Body of pancreas (tissue), 4 donors: ENCODE data around the gene MCCC1.

Experiments used
- POLR2A ChIP-seq, 3 donors: fragments of 450-650 bp; IDR thresholded peaks; one replicate each; pipeline ENCODE4 v1.6.1; 2016; ENCODE audit warnings: antibody characterized with exemption in 3 of 3, mild to moderate bottlenecking in 2 of 3
- TF ChIP-seq, protein P1 (sequence below), 7 experiments: fragments of 450-650 bp in 4 of 7; fragments of 200-600 bp in 3 of 7; sonication (generic) in 3 of 7; IDR thresholded peaks; one replicate each; pipeline ENCODE4 v1.5.1; 2016 to 2019; ENCODE audit warnings: antibody characterized with exemption in 7 of 7

DNA sequence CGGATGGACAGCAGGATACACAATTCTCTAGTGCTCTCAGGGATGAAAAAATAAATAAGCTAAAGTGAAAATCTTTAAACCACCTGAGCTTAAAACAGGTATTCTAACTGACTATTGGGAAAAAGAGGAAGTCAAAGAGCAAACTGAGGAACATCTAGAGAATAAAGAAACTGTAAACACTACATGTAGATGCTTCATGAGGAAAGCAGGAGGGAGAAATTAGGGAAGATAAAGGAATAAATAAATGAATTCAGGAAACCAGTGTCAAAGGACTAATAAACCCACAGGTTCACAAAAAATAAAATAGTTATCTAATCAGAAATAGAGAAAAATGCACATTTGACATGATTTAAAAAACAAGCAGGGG, 525 bp upstream of the MCCC1 start:
- TF ChIP-seq, protein P1, sequence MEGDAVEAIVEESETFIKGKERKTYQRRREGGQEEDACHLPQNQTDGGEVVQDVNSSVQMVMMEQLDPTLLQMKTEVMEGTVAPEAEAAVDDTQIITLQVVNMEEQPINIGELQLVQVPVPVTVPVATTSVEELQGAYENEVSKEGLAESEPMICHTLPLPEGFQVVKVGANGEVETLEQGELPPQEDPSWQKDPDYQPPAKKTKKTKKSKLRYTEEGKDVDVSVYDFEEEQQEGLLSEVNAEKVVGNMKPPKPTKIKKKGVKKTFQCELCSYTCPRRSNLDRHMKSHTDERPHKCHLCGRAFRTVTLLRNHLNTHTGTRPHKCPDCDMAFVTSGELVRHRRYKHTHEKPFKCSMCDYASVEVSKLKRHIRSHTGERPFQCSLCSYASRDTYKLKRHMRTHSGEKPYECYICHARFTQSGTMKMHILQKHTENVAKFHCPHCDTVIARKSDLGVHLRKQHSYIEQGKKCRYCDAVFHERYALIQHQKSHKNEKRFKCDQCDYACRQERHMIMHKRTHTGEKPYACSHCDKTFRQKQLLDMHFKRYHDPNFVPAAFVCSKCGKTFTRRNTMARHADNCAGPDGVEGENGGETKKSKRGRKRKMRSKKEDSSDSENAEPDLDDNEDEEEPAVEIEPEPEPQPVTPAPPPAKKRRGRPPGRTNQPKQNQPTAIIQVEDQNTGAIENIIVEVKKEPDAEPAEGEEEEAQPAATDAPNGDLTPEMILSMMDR (IDR thresholded peaks at IDR 0.05): no peak
- TF ChIP-seq POLR2A (IDR thresholded peaks at IDR 0.05): no peak
